Measurements from ENCODE around the gene RAB27B. TPM values are rescaled to one million over a fixed set of nuclear protein-coding genes. Genes with fewer than 3 reads are reported as not detected.

RAB27B gene
- total RNA-seq, 1 experiment from 2014 or later, result 41.2 TPM

DNA sequence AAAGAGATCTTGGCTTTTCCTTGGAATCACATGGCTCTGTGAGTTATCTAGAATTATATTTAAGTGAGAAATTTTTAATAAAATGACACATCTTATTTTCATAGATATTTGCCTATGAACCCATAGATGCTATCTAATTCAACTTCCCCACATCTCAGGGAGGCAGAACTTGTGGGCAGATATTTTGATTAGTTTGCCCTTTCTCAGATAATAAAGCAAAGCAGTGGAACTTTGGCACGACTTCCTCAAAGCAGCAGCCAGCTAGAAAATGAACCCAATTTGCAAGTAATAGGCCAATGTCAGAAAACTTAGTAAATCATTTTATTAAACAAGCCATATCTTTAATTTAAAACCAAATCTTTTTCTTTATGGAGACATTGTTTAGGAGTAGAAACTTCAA lies 32.7 kb downstream of the RAB27B start:
- no peak for DNase-seq (ENCODE audit: low read depth)

DNA sequence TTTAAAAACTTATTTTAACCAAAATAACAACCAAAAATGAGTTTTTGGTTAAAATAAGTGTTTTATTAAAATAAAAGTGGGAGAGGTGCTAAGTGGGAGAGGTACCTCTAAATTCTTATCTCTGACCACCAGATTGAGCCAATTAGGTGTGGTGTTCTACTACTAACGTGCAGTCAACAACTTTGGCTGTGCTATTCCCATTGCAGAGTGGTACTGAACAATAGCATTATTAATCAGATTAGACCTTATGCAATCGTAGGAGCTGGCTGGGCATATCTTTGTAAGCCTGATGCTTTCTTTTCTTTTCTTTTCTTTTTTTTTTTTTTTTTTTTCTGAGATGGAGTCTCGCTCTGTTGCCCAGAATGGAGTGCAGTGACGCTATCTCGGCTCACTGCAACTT lies 38.9 kb downstream of the RAB27B start:
- no peak for DNase-seq (ENCODE audit: low read depth)

DNA sequence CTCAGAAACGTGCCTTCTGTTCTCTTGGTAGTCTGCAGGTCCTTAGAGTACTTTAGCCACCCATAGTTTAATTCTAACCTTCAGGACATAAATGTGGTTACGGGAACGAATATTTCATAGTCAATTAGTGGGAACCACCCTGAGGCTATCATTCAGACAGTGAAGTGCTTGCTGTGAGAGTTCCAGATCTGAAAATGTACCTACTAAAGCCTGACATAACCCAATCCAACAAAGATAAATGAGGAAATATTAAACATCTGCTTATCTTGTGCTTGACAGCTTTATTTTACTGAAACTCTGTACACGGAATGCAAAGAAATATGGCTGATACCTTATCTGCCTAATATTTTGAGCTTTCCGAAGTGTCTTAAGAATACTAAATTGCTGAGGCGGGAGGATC lies 43.0 kb downstream of the RAB27B start:
- no peak for DNase-seq (ENCODE audit: low read depth)

DNA sequence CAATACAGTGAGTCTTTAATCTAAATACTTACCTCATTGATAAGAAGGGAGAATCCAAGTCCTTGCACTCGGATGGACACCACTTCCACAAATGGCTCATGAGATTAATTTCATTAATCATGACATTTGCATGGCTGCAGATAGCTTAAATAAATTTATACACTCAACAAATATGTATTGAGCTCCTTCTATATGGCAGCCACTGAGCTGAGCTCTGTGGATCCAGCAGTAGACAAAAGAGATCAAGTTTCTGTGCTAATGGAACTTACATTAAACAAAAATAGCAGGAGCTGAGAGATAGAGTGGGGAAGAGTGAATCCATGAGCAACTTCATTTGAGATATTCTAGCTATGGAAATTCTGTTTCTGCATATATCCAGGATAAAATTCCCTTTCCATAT lies 44.4 kb downstream of the RAB27B start:
- no peak for DNase-seq (ENCODE audit: low read depth)

DNA sequence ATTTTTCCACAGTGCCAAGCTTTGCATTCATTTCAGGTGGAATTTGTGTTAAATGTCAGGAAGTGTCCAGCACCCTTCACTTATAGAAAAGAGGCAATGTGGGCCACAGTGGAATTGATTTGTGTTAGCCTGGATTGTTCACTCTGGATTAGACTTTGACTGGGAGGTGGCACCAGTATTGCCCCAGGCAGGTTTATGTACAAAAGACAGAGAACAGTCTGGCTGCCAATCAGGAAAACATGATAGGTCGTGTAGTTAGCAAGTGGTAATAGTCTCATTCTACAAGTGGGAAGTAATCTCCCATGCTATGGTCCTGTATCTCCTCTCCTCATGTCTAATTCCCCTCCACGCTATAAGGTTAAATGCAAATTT lies 45.6 kb downstream of the RAB27B start:
- no peak for DNase-seq (ENCODE audit: low read depth)

DNA sequence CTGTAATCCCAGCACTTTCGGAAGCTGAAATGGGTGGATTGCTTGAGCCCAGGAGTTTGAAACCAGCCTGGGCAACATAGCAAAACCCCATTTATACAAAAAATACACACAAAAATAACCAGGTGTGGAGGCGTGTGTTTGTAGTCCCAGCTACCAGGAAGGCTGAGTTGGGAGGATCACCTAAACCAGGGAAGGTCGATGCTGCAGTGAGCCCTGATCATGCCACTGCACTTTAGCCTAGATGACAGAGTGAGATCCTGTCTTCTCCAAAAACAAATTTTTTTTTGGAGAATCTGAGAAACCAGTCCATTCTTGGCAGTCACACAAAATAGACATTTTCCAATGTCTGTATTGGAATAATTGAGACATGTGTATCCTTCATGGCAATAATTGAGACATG lies 46.8 kb downstream of the RAB27B start:
- DNase-seq (ENCODE audit: low read depth), result no peak

DNA sequence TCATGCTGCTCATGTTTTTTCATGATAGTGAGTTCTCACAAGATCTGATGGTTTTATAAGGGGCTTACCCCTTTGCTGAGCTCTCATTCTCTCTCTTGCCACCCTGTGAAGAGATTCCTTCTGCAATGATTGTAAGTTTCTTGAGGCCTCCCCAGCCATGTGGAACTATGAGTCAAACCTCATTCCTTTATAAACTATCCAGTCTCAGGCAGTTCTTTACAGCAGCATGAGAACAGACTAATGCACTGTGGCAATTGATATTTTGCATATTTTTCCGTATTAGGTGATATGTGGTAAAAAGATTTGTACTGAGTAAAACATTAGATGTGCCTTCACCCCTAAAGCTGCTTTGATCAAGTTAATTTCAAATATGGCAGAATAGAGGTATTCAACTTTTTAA lies 48.8 kb downstream of the RAB27B start:
- DNase-seq (ENCODE audit: low read depth), result no peak

DNA sequence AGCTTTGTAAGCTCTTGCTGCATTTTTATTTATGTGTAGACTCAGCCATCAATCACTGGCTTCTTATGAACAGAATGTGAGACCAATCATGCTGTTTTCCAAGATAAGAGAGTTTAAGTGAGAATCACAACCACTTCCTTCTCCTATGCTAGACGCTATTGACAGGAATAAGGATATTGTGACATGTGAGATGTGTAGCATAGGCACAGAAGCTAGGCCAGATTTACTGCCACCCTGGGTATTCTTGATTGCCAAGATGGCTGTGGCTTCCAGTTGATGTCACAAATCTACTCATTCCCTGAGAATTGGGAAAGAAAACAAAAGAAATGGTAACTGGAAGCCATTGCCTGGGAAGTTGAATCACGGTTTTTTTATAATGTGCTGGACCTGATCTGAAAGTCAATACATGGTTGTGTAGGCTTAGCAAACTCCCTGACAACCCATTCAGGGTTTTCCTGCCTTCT lies 49.9 kb downstream of the RAB27B start:
- DNase-seq (ENCODE audit: low read depth), result peak; percentile 32

DNA sequence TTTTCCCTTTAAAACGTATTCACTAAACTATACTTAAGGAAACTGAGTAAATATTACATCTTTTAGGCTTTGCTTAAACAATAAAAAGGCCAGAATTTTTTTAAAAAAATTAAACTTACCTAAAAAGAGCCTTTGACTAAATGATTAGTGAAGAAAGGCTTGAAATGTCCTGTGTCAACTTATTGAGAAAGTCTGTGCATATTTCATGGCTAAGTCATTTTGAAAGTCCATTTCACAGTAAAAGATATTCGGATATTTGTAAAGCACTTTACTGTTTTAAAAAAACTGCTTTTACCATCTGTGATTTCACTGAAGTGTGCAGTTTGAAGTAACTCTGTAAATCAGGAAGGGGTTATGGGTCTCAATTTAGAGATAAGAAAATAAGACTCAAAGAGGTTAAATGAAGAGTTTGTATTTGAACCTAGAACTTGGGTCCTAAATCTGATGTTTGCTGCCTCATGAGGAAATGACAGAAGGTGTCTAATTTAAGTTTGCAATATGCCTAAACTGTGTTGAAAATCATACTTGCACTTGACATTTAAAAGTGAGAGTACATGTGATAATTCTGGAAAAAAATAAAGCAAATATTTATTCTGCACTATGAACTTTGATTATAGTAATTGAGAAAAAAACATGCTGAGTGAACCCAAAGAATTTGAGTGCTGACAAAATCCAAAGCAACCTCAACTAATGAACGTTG lies 50.5 kb downstream of the RAB27B start:
- no peak for DNase-seq (ENCODE audit: low read depth)

DNA sequence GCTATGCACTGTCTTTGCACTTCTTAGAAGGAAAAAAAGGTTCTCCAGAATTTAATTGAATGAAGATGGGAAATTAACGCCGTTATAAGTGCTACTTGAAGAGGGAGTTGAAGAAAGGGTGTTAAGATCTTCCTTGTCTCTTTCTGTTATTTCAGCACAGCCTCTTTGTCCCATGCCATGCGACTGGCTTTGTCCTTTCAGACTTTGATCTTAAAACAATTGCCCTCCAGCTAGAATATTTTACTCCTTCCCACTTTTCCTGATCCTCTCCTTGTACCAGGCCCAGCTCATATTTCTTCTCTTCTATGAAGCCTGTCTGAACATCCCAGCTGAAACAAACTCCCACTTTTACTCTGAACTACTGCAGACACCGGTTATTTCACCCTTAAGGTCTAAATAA lies 51.4 kb downstream of the RAB27B start:
- DNase-seq (ENCODE audit: low read depth), result no peak

DNA sequence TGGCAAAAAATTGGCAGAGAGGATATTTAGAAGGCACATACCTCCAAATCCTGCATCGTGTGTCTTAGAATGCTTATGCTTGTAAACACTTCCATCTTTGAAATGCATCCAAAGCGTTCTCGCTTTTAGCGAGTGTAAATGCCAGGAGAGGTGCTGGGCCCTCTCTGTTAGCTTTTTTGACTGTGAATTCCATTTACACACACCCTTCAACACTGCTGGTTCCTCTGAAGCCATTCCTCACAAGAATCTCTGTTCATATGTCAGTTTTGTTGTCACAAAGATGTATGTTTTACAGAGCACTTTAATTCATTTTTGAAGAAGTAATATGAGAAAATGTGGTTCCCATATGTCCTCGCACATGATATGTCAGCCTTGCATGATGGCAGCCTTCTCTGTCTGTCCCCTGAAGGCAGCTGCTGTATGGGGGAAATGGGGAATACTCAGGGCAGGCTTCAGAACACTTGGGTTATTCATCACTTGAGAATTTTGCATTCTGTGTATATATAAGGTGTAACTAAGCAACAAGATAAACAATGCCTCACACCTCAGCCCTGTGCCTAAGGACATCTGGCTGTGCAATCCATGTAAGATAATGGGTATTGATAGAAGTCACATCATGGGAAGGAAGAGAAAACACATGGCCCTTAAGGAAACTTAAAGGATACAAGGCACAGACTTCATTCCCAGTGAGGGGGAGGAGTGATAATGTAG lies 52.3 kb downstream of the RAB27B start:
- DNase-seq (ENCODE audit: low read depth), result peak; percentile 44

DNA sequence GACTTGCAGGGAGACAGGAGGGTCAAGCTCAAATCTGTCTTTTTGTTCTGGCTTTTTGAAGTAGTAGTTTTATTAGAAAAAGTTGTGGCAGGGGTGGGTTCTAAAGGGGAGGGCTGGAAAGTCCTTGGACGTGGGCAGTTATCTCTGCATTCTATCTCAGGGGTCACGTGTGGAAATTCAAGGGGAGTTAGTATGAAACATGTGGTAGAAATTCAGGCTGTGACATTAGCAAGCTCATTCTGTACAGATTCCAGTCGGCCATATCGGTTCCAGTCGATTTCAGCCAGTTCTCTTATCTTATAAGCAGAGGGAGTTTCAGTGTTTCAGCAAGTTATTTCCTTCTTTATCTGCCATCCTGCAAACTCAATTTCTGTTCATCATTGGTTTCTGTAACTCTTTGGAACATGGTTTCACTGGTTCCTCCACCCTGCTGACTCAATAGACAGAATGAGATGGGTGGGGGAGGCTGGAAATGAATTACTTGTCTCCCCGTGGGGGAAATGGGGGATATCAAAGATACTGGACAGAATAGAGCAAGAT lies 53.0 kb downstream of the RAB27B start:
- no peak for DNase-seq (ENCODE audit: low read depth)

DNA sequence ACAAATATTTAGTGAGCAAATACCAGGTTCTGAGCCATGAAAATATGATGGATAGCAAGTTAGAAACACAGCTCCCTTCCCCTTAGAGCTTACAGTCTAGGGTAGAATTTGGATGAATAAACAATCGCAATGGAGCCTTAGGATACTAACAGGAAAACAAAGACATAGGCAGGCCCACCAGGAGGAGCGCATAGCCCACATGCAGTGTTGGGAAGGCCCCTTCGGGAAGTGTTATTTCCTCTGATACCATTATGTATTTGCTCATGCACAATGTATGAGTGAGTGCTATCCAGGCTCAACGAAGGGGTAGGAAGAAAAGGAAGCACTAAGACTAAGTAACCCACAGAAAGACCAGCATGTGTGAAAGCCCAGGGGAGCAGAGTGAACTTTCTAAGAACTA lies 54.0 kb downstream of the RAB27B start:
- no peak for DNase-seq (ENCODE audit: low read depth)

DNA sequence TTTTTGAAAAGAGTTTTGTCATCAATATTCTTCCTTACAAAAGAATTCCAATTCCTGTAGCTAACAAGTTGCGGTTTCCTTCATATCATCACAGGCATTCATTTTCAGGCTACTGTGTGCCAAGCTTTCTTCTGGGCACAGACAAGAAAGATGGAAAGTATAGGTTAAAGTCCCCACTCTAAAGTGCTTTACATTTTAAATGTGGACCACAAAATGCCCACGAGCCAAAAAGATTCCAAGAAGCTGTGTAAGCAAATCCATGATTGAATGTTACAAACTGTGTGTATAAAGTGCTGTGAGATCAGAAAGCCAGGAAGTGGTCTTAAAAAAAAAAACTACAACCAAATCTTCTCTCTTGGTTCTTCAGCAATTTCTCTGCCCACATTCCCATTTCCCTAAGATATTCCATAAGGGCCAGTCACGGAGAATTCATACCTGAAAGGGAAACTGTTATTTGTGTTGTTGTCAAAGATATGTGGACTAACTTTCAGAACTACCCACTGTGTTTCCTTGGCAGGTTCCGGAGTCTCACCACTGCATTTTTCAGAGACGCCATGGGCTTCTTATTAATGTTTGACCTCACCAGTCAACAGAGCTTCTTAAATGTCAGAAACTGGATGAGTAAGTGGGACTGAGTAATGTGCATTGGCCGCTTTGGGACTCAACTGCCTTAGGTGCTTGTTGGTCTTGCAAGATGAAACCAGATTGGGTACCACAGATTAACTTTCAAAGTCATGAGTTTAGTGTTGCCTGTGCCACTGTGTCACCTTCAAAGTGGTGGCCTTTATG lies 55.7 kb downstream of the RAB27B start:
- DNase-seq (ENCODE audit: low read depth), result no peak

DNA sequence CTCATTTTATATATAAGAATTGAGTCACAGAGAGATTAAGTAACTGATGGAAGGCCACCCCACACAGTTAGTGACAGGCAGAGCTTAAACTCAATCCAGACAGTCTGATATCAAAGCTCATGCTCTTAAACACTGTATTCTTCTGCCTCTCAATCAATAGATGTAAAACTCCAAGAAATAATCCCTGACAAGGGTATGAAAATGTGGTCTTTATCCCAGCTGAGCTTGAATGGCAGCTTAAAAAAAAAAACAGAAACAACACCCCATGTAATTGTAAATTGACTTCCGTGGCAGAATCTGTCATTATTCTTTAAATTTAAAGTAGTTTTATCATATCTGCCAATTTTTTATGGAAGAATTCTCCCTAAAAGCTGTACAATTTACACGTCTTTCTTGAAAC lies 60.1 kb downstream of the RAB27B start:
- no peak for DNase-seq (ENCODE audit: low read depth)

DNA sequence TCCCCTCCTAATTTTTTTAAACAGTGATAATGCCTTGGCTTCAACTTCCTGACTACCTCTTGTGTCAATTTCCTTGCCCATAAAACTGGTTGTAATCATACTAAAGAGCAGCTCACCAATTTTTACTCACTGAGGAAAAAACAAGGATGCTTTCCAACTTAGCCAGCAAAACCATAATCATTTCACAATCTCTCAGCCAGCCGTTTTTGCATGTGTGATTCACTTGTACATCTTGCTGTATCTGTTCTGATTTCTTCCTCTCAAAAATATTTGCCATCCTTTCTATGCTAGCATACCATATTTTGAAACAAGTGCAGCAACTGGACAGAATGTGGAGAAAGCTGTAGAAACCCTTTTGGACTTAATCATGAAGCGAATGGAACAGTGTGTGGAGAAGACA lies 60.7 kb downstream of the RAB27B start:
- DNase-seq (ENCODE audit: low read depth), result peak; percentile 68

DNA sequence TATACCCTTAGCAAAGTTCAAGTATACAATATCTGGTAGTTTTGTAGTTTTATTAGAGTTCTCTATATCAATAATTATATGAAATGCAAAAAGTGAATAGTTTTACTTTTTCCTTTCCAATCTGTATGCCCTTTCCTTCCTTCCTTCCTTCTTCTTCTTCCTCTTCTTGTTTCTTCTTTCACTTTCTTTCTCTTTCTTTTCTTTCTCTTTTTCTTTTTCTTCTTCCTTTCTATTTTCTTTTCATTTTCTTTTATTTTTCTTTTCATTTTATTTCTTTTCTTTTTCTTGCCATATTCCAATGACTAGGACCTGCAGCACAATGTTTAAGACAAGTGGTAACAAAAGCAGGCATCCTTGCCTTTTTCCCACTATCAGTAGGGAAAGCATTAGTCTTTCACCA lies 71.2 kb downstream of the RAB27B start:
- no peak for DNase-seq (ENCODE audit: low read depth)

DNA sequence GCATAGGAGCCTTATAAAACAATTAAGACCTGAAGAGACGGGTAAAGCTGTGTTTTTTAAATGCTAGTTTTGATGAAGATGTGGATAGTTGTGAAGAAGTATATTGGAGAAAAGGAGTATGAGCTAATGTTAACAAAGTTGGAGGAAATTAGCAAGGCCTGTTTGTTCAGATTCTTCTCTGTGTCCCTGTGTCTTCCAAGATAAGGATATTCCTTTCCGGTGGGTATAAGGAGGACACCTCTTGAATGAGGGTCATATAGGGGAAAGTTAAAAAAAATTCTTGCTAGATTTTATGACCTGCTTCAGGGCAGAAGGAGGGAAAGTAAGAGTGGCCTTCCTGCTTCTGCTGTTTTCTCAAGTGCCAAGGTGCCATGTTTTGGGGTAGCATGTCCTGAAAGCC lies 72.0 kb downstream of the RAB27B start:
- DNase-seq (ENCODE audit: low read depth), result no peak

DNA sequence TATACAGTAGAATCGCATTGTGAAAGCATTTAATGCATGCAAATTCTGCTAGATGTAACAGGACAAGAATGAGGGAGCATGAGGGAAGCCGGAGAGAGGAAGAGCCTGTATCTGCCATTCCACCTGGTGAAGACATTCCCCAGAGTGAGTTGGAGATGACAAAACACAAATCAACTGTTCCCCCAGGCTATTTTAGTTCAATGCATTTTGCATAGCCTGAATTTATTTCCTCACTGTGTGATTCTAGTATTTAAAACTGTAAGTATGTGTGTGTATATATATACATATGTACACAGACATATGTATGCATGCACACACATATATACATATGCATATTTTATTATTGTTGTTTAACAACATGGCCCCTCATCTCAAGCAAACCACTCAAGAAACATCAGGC lies 76.3 kb downstream of the RAB27B start:
- DNase-seq (ENCODE audit: low read depth), result no peak

DNA sequence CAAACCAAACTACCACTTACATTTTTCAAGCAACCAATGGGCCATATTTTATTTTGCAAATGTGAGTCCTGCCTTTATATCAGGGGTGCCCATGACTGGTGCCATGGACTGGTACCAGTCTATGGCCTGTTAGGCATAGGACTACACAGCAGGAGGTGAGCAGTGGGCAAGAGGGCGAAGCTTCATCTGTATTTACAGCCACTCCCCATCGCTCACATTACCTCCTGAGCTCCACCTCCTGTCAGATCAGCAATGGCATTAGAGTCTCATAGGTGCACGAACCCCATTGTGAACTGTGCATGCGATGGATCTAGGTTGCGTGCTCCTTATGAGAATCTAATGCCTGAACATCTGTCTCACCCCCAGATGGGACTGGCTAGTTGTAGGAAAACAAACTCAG lies 77.4 kb downstream of the RAB27B start:
- DNase-seq (ENCODE audit: low read depth), result no peak

DNA sequence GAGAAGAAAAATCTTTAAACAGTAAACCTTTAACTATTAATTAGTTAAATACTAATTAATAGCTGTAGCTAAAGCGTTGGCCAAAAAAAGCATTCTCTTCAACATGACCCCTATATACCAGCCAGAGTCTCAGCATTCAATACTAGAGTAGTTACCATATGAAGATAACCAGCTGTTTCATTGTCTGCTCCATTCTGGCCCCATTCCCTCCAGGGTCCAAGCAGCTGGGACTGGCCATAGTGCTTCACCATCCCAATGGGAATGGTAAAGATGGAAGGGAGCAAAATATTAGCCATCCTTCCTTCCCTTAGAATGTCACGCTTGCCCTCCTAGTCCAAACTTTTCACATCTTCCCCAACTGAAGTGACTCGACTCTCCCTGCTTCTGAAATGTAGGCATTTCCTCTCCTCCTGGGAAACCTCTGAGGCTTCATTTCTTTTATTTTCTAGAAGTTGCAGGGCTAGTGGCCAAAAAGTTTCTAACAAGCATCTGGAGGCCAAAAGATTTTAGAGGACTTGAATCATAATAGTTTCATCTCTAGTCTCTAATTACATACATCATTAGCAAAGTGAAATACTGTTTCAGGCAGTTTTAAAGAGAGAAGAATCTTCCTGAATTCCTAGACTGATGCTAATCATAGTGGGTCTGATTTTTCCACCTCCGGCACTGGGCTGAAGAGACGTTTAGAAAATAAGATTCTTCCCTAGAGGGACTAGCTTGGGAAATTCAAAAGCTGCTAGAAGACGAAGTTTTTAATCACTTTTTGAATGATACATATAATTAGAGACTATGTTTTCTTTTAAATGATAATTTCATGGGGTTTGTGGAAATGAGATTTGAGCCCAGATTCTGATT lies 78.3 kb downstream of the RAB27B start:
- no peak for DNase-seq (ENCODE audit: low read depth)
